ENCODE measurements around the gene POGLUT3. TPM values are rescaled to one million over a fixed set of nuclear protein-coding genes. Genes with fewer than 3 reads are reported as not detected.

The POGLUT3 gene
- total and polyA plus RNA-seq, 4 donors = 5.8 to 8.8 (median 7.6) TPM

DNA sequence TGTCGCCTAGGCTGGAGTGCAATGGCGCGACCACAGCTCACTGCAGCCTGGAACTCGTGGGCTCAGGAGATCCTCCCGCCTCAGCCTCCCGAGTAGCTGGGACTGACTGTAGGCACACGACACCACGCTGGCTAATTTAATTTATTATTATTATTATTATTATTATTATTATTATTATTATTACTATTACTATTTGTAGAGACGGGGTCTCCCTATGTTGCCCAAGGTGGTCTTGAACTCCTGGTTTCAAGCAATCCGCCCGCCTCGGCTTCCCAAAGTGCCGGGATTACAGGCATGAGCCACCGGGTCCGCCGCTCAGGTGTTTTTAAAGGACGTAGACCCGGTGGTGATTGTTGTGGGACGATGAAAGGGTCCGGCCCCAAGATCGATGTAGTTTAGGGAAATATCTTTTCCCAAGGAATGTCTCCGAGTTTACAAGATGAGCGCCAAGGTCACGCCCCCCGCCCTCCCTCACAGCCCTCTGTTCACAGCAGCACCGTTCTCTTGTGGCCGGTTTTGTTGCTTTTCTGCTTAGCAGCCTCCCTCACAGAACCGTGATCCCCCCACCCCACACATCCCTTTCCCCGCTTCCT, 728 bp upstream of the POGLUT3 start:
- Histone ChIP-seq H3K4me3 (ENCODE audit: low read depth in 1 of 3, low read length in 3 of 3) (peak overlapping the region; percentile 47 to 77 (median 64)), H3K27ac (ENCODE audit: low read depth in 1 of 2, low read length in 2 of 2) (peak overlapping the region; percentile 92 to 93), H3K36me3 (ENCODE audit: control insufficient read depth in 4 of 4, insufficient read depth in 3 of 4, low read depth in 1 of 4, low read length in 3 of 4) (no peaks in the 10 kb centered on the region), H3K4me1 (ENCODE audit: control insufficient read depth in 4 of 4, insufficient read depth in 4 of 4, low read length in 3 of 4) (peaks cover 0 to 6% (median 4%) of the 10 kb centered on the region in 4 donors), H3K9ac (ENCODE audit: low read depth in 1 of 2, low read length in 2 of 2) (peak overlapping the region; percentile 5 to 79), H3K9me3 (ENCODE audit: control insufficient read depth in 4 of 4, low read length in 3 of 4) (no peaks in the 10 kb centered on the region), H3K27me3 (ENCODE audit: control insufficient read depth in 4 of 4, insufficient read depth in 4 of 4, low read length in 3 of 4) (no peaks in the 10 kb centered on the region)
- DNase-seq (ENCODE audit: low spot score) = peak; percentile 33
- 77% methylated on average over 29 of the region's 29 CpGs for WGBS
- no peak for TF ChIP-seq RXRA (IDR thresholded peaks at IDR 0.05)
- TF ChIP-seq SP1 (IDR thresholded peaks at IDR 0.05) = no peak
- no peak for TF ChIP-seq EGR1 (IDR thresholded peaks at IDR 0.05; ENCODE audit: low read depth in 2 of 2)
- no peak for TF ChIP-seq REST (IDR thresholded peaks at IDR 0.05)
- TF ChIP-seq TAF1 (conservative IDR thresholded peaks at IDR 0.05) = no peak
- no peak for TF ChIP-seq HNF4G (IDR thresholded peaks at IDR 0.05)
- no peak for TF ChIP-seq FOXA2 (IDR thresholded peaks at IDR 0.05)
- TF ChIP-seq, protein P1, sequence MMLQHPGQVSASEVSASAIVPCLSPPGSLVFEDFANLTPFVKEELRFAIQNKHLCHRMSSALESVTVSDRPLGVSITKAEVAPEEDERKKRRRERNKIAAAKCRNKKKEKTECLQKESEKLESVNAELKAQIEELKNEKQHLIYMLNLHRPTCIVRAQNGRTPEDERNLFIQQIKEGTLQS (IDR thresholded peaks at IDR 0.05) = no peak
- TF ChIP-seq, protein P2, sequence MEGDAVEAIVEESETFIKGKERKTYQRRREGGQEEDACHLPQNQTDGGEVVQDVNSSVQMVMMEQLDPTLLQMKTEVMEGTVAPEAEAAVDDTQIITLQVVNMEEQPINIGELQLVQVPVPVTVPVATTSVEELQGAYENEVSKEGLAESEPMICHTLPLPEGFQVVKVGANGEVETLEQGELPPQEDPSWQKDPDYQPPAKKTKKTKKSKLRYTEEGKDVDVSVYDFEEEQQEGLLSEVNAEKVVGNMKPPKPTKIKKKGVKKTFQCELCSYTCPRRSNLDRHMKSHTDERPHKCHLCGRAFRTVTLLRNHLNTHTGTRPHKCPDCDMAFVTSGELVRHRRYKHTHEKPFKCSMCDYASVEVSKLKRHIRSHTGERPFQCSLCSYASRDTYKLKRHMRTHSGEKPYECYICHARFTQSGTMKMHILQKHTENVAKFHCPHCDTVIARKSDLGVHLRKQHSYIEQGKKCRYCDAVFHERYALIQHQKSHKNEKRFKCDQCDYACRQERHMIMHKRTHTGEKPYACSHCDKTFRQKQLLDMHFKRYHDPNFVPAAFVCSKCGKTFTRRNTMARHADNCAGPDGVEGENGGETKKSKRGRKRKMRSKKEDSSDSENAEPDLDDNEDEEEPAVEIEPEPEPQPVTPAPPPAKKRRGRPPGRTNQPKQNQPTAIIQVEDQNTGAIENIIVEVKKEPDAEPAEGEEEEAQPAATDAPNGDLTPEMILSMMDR (IDR thresholded peaks at IDR 0.05; ENCODE audit: low read depth, low read length, missing input control) = no peak
- TF ChIP-seq, protein P3, sequence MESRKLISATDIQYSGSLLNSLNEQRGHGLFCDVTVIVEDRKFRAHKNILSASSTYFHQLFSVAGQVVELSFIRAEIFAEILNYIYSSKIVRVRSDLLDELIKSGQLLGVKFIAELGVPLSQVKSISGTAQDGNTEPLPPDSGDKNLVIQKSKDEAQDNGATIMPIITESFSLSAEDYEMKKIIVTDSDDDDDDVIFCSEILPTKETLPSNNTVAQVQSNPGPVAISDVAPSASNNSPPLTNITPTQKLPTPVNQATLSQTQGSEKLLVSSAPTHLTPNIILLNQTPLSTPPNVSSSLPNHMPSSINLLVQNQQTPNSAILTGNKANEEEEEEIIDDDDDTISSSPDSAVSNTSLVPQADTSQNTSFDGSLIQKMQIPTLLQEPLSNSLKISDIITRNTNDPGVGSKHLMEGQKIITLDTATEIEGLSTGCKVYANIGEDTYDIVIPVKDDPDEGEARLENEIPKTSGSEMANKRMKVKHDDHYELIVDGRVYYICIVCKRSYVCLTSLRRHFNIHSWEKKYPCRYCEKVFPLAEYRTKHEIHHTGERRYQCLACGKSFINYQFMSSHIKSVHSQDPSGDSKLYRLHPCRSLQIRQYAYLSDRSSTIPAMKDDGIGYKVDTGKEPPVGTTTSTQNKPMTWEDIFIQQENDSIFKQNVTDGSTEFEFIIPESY (IDR thresholded peaks at IDR 0.05) = no peak

DNA sequence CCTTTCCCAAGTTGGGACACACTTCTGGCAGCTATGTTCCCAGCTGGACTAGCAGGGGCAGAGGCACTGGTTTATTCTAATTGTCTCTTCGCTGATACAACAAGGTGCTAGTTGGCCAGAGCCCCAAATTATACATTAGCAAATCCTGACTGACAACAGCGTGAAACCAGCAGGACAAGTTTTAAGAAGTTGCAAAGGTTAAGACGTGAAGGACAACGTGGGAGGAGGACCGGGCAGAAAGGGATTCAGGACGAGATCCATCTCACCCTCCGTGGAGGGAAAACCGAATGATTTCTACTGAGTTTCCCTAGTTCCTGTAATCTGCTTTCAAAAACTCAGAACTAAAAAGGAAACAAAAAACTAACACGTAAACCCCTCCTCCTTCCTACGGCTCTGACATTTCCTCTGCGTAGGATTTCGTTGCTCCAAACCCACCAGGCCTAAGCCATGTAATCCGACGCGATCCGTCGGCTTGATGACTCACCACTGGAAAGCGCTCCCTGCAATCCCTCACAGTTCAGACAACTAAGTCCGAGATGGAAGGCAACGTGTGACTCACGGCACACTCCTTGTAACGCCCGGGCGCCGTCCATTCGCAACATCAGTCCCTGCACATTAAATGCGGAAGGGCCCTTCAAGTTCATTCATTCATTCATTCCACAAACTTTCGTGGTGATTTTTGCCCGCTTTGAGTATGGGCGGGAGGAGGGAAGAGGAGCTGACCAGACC, 703 bp downstream of the POGLUT3 start:
- peak overlapping the region; percentile 47 to 77 (median 64) for H3K4me3 ChIP-seq (ENCODE audit: low read depth in 1 of 3, low read length in 3 of 3)
- WGBS = 1% methylated on average over 30 of the region's 30 CpGs
- H3K27me3 ChIP-seq (ENCODE audit: control insufficient read depth in 4 of 4, insufficient read depth in 4 of 4, low read length in 3 of 4) = no peaks in the 10 kb centered on the region
- TF ChIP-seq EGR1 (IDR thresholded peaks at IDR 0.05; ENCODE audit: low read depth in 2 of 2) (no peak), TAF1 (conservative IDR thresholded peaks at IDR 0.05) (peak; percentile 85), RAD21 (IDR thresholded peaks at IDR 0.05) (peak; percentile 38 to 52), HNF4G (IDR thresholded peaks at IDR 0.05) (no peak), SP1 (IDR thresholded peaks at IDR 0.05) (peak; percentile 64), MAX (IDR thresholded peaks at IDR 0.05) (peak; percentile 54), YY1 (IDR thresholded peaks at IDR 0.05) (peak; percentile 76), HNF4A (conservative IDR thresholded peaks at IDR 0.05) (peak; percentile 15 to 22), GABPA (IDR thresholded peaks at IDR 0.05 in 1 of 2, conservative IDR thresholded peaks at IDR 0.05 in 1 of 2) (peak in 1 of 2 donors; percentile 37), JUND (IDR thresholded peaks at IDR 0.05) (peak; percentile 99)
- TF ChIP-seq, protein P2 (IDR thresholded peaks at IDR 0.05; ENCODE audit: low read depth, low read length, missing input control) = no peak
- TF ChIP-seq, protein P1 (IDR thresholded peaks at IDR 0.05) = peak; percentile 96

More for the DNA sequence above, 703 bp downstream of the POGLUT3 start:
- H3K9me3 ChIP-seq (ENCODE audit: control insufficient read depth in 4 of 4, low read length in 3 of 4) = no peaks in the 10 kb centered on the region
- H3K36me3 ChIP-seq (ENCODE audit: control insufficient read depth in 4 of 4, insufficient read depth in 3 of 4, low read depth in 1 of 4, low read length in 3 of 4) = no peaks in the 10 kb centered on the region
- peak; percentile 58 for DNase-seq (ENCODE audit: low spot score)
- H3K4me1 ChIP-seq (ENCODE audit: control insufficient read depth in 4 of 4, insufficient read depth in 4 of 4, low read length in 3 of 4) = peaks cover 0 to 6% (median 4%) of the 10 kb centered on the region in 4 donors
- H3K27ac ChIP-seq (ENCODE audit: low read depth in 1 of 2, low read length in 2 of 2) = peak overlapping the region; percentile 92 to 93
- H3K9ac ChIP-seq (ENCODE audit: low read depth in 1 of 2, low read length in 2 of 2) = peak overlapping the region; percentile 79 to 89

Measured in liver (tissue), 9 donors.